Skeletal muscle tissue (tissue), 4 donors: ENCODE results near the gene MGAT1. TPM values are rescaled to one million over a fixed set of nuclear protein-coding genes. Genes with fewer than 3 reads are reported as not detected.

ENCODE experiments used
- H3K27ac ChIP-seq: one replicate; pipeline ENCODE4 v1.7.0; 2013; ENCODE audit warnings: mild to moderate bottlenecking, low read depth, low read length, inconsistent platforms
- H3K27me3 ChIP-seq, 3 donors: one replicate each; pipeline ENCODE4 v1.7.0; 2013; ENCODE audit warnings: low read length in 3 of 3; ENCODE audit not compliant: control insufficient read depth in 3 of 3, insufficient read depth in 3 of 3
- H3K36me3 ChIP-seq, 3 donors: one replicate each; pipeline ENCODE4 v1.7.0; 2013; ENCODE audit warnings: low read length in 3 of 3; ENCODE audit not compliant: control insufficient read depth in 3 of 3, insufficient read depth in 3 of 3
- H3K4me1 ChIP-seq, 3 donors: one replicate each; pipeline ENCODE4 v1.7.0; 2013; ENCODE audit warnings: low read length in 3 of 3, mild to moderate bottlenecking in 3 of 3; ENCODE audit not compliant: control insufficient read depth in 3 of 3, insufficient read depth in 3 of 3
- H3K4me3 ChIP-seq, 3 donors: one replicate each; pipeline ENCODE4 v1.7.0; 2013; ENCODE audit warnings: low read length in 3 of 3
- H3K9ac ChIP-seq, 3 donors: one replicate each; pipeline ENCODE4 v1.7.0; 2013; ENCODE audit warnings: low read length in 3 of 3, mild to moderate bottlenecking in 3 of 3, moderate library complexity in 2 of 3, low read depth in 1 of 3
- H3K9me3 ChIP-seq, 3 donors: one replicate each; pipeline ENCODE4 v1.7.0; 2013; ENCODE audit warnings: low read length in 3 of 3; ENCODE audit not compliant: control insufficient read depth in 3 of 3
- total RNA-seq: library from RNA; depleted of rRNA; stranded (reverse); fragments of >200 nt; gene quantifications from one replicate; pipeline ENCODE4 v1.2.3, GENCODE V29; 2014
- donor health status: Osteomylitis.

Gene MGAT1
- total RNA-seq = 38.1 TPM

GRCh38 chr5:180802325-180803180 is at the start of gene MGAT1:
MGAT1 (minus strand) TSS chr5:180802806; CDS start chr5:180792971, 9,835 bp downstream.
- Histone ChIP-seq H3K9me3 (no peaks in the 10 kb centered on the region), H3K27ac (peak within 1 kb of the TSS; percentile 93), H3K4me1 (peaks cover 81 to 87% (median 86%) of the 10 kb centered on the region in 3 donors), H3K27me3 (no peaks in the 10 kb centered on the region), H3K36me3 (peaks cover 6 to 16% (median 11%) of the 10 kb centered on the region in 3 donors), H3K4me3 (peak within 1 kb of the TSS; percentile 63 to 92 (median 90)), H3K9ac (peak within 1 kb of the TSS; percentile 80 to 92 (median 92))

GRCh38 chr5:180850434-180851078 is 48.0 kb upstream of the MGAT1 start:
- Histone ChIP-seq H3K36me3 (peaks cover 19 to 33% (median 30%) of the 10 kb centered on the region in 3 donors), H3K4me3 (no peak overlapping the region)

GRCh38 chr5:180849827-180850226 is 47.2 kb upstream of the MGAT1 start:
- H3K4me1 ChIP-seq = peaks cover 0 to 8% (median 6%) of the 10 kb centered on the region in 3 donors

More at GRCh38 chr5:180850434-180851078, 48.0 kb upstream of the MGAT1 start:
- no peak overlapping the region for H3K27ac ChIP-seq
- peaks cover 0 to 8% (median 6%) of the 10 kb centered on the region in 3 donors for H3K4me1 ChIP-seq
- no peak overlapping the region for H3K9ac ChIP-seq
- no peaks in the 10 kb centered on the region for H3K27me3 ChIP-seq
- H3K9me3 ChIP-seq = no peaks in the 10 kb centered on the region

GRCh38 chr5:180848878-180849277 is 46.3 kb upstream of the MGAT1 start:
- Histone ChIP-seq H3K4me3 (no peak overlapping the region), H3K27me3 (no peaks in the 10 kb centered on the region), H3K27ac (no peak overlapping the region), H3K9me3 (no peaks in the 10 kb centered on the region), H3K9ac (no peak overlapping the region), H3K36me3 (peaks cover 19 to 33% (median 25%) of the 10 kb centered on the region in 3 donors), H3K4me1 (peaks cover 0 to 8% (median 6%) of the 10 kb centered on the region in 3 donors)

More at GRCh38 chr5:180849827-180850226, 47.2 kb upstream of the MGAT1 start:
- Histone ChIP-seq H3K9ac (no peak overlapping the region), H3K4me3 (no peak overlapping the region), H3K9me3 (no peaks in the 10 kb centered on the region), H3K36me3 (peaks cover 19 to 33% (median 25%) of the 10 kb centered on the region in 3 donors), H3K27me3 (no peaks in the 10 kb centered on the region), H3K27ac (no peak overlapping the region)

- no peaks in the 10 kb centered on the region for H3K27me3 ChIP-seq
- H3K36me3 ChIP-seq = peaks cover 19 to 33% (median 25%) of the 10 kb centered on the region in 3 donors
- no peaks in the 10 kb centered on the region for H3K9me3 ChIP-seq
- H3K4me3 ChIP-seq = no peak overlapping the region
- no peak overlapping the region for H3K9ac ChIP-seq
- peaks cover 0 to 8% (median 6%) of the 10 kb centered on the region in 3 donors for H3K4me1 ChIP-seq
- H3K27ac ChIP-seq = no peak overlapping the region
These were observed 45.7 kb upstream of the MGAT1 start for GRCh38 chr5:180848265-180848664.

GRCh38 chr5:180847026-180847425 is 44.4 kb upstream of the MGAT1 start:
- Histone ChIP-seq H3K36me3 (peaks cover 19 to 33% (median 25%) of the 10 kb centered on the region in 3 donors), H3K9ac (no peak overlapping the region), H3K27me3 (no peaks in the 10 kb centered on the region), H3K4me3 (no peak overlapping the region), H3K27ac (peak overlapping the region; percentile 17), H3K9me3 (no peaks in the 10 kb centered on the region), H3K4me1 (peaks cover 0 to 8% (median 6%) of the 10 kb centered on the region in 3 donors)

- Histone ChIP-seq H3K27ac (no peak overlapping the region), H3K4me1 (peaks cover 0 to 8% (median 6%) of the 10 kb centered on the region in 3 donors), H3K9me3 (no peaks in the 10 kb centered on the region), H3K4me3 (no peak overlapping the region), H3K27me3 (no peaks in the 10 kb centered on the region), H3K36me3 (peaks cover 6 to 13% (median 11%) of the 10 kb centered on the region in 3 donors), H3K9ac (no peak overlapping the region)
These were observed 42.3 kb upstream of the MGAT1 start for GRCh38 chr5:180844858-180845257.

- Histone ChIP-seq H3K4me3 (no peak overlapping the region), H3K27ac (no peak overlapping the region), H3K4me1 (peaks cover 0 to 8% (median 6%) of the 10 kb centered on the region in 3 donors), H3K9me3 (no peaks in the 10 kb centered on the region), H3K36me3 (peaks cover 5 to 9% (median 7%) of the 10 kb centered on the region in 3 donors), H3K9ac (no peak overlapping the region), H3K27me3 (no peaks in the 10 kb centered on the region)
These were observed 41.8 kb upstream of the MGAT1 start for GRCh38 chr5:180844432-180844831.

- peaks cover 0 to under 1% (median 0%) of the 10 kb centered on the region in 3 donors for H3K4me1 ChIP-seq
- H3K27me3 ChIP-seq = no peaks in the 10 kb centered on the region
- no peak overlapping the region for H3K9ac ChIP-seq
- H3K4me3 ChIP-seq = no peak overlapping the region
- H3K9me3 ChIP-seq = no peaks in the 10 kb centered on the region
- H3K27ac ChIP-seq = no peak overlapping the region
- H3K36me3 ChIP-seq = peaks cover 7 to 21% (median 19%) of the 10 kb centered on the region in 3 donors
These were observed 37.3 kb upstream of the MGAT1 start for GRCh38 chr5:180839935-180840334.
